Fibroblast of lung (primary cell): ENCODE data around the gene WNT7A. TPM values are rescaled to one million over a fixed set of nuclear protein-coding genes. Genes with fewer than 3 reads are reported as not detected.

ENCODE experiments used
- DNase-seq, 2 donors: peaks; one replicate each; pipeline versions ENCODE4 v3.0.0 to v3.0.0-alpha.2; 2010; ENCODE audit warnings: low read depth in 2 of 2
- H2AFZ ChIP-seq: 2 replicates; pipeline ENCODE4 v1.5.1; 2012; ENCODE audit warnings: low read length, control low read depth, inconsistent platforms
- H3K27ac ChIP-seq: 2 replicates; pipeline ENCODE4 v1.5.1; 2011; ENCODE audit warnings: low read length, control low read depth; ENCODE audit not compliant: insufficient read depth
- H3K27me3 ChIP-seq: 2 replicates; pipeline ENCODE4 v1.5.1; 2011; ENCODE audit warnings: mild to moderate bottlenecking, low read length; ENCODE audit not compliant: control insufficient read depth, insufficient read depth
- H3K36me3 ChIP-seq: 2 replicates; pipeline ENCODE4 v1.5.1; 2011; ENCODE audit warnings: low read length; ENCODE audit not compliant: control insufficient read depth, insufficient read depth
- H3K4me1 ChIP-seq: 2 replicates; pipeline ENCODE4 v1.5.1; 2011; ENCODE audit warnings: low read length; ENCODE audit not compliant: control insufficient read depth, insufficient read depth; ENCODE audit errors: extremely low read depth
- H3K4me2 ChIP-seq: 2 replicates; pipeline ENCODE4 v1.5.1; 2011; ENCODE audit warnings: low read length, control low read depth; ENCODE audit not compliant: insufficient read depth; ENCODE audit errors: extremely low read depth
- H3K4me3 ChIP-seq, 4 experiments: fragments of 200-600 bp in 1 of 4; sonication (generic) in 1 of 4; replicated peaks in 1 of 4; 2 replicates each; pipeline ENCODE4 v1.5.1; 2011 to 2016; ENCODE audit warnings: low read length in 4 of 4, low read depth in 3 of 4, mild to moderate bottlenecking in 3 of 4, control low read depth in 2 of 4, inconsistent platforms in 1 of 4, mixed read lengths in 1 of 4; ENCODE audit not compliant: insufficient read depth in 1 of 4; ENCODE audit errors: control extremely low read depth in 1 of 4
- H3K79me2 ChIP-seq: 2 replicates; pipeline ENCODE4 v1.5.1; 2012; ENCODE audit warnings: mild to moderate bottlenecking, low read length, inconsistent platforms; ENCODE audit not compliant: control insufficient read depth, insufficient read depth
- H3K9ac ChIP-seq: 2 replicates; pipeline ENCODE4 v1.5.1; 2011; ENCODE audit warnings: mild to moderate bottlenecking, low read length, control low read depth; ENCODE audit not compliant: insufficient read depth
- H3K9me3 ChIP-seq: 2 replicates; pipeline ENCODE4 v1.5.1; 2012; ENCODE audit warnings: low read depth, low read length; ENCODE audit not compliant: control insufficient read depth, insufficient read depth
- H4K20me1 ChIP-seq: 2 replicates; pipeline ENCODE4 v1.5.1; 2011; ENCODE audit warnings: low read length; ENCODE audit not compliant: control insufficient read depth, insufficient read depth; ENCODE audit errors: extremely low read depth
- EZH2 ChIP-seq: IDR thresholded peaks from 2 replicates; pipeline ENCODE4 v1.5.1; 2012; ENCODE audit warnings: low read length, control low read depth, mild to moderate bottlenecking; ENCODE audit errors: missing control alignments
- polyA plus RNA-seq, 2 donors: library from polyadenylated mRNA; depleted of rRNA in 1 of 2; stranded (reverse) in 1 of 2; unstranded in 1 of 2; fragments of >200 nt; gene quantifications; 2 replicates each; pipeline ENCODE4 v1.2.1, GENCODE V29; 2011 to 2012; ENCODE audit warnings: missing spikeins in 1 of 2
- total RNA-seq: library from RNA; depleted of rRNA; stranded (reverse); fragments of >200 nt; gene quantifications from 2 replicates; pipeline ENCODE4 v1.2.1, GENCODE V29; 2014
- TF ChIP-seq, protein P1 (sequence below), 2 donors: IDR thresholded peaks in 1 of 2; conservative IDR thresholded peaks in 1 of 2; 1 replicate in 1 of 2; 2 replicates in 1 of 2; pipeline ENCODE4 v1.5.1; 2011 to 2012; ENCODE audit warnings: low read length in 2 of 2, control low read depth in 1 of 2, inconsistent platforms in 1 of 2, low read depth in 1 of 2, mild to moderate bottlenecking in 1 of 2

The WNT7A gene
- total and polyA plus RNA-seq, 2 donors (not counting 1 experiment from before 2014, with no cell fraction given) = not detected

DNA sequence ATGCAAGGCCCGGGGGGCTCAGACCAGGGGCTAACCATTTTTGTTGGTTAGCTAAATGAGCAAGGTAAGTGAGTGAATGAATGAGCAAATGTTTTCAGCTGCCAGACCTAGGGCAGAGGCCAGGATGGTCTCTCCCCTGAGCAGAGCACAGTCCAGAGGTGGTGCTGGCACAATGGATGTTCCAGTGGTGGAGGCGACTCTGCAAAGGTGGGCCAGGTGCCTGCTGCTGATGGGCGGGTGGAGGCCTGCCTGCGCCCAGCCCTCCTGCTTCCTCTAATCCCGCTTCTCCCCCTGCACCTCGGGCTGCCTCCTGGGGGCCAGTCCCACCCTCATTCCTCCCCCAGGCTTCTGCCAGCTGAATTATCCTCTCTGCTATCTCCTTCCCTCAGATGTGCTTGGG lies 112.8 kb downstream of the WNT7A start:
- no peaks in the 10 kb centered on the region for H3K4me1 ChIP-seq

More for the DNA sequence above, 112.8 kb downstream of the WNT7A start:
- TF ChIP-seq, protein P1, sequence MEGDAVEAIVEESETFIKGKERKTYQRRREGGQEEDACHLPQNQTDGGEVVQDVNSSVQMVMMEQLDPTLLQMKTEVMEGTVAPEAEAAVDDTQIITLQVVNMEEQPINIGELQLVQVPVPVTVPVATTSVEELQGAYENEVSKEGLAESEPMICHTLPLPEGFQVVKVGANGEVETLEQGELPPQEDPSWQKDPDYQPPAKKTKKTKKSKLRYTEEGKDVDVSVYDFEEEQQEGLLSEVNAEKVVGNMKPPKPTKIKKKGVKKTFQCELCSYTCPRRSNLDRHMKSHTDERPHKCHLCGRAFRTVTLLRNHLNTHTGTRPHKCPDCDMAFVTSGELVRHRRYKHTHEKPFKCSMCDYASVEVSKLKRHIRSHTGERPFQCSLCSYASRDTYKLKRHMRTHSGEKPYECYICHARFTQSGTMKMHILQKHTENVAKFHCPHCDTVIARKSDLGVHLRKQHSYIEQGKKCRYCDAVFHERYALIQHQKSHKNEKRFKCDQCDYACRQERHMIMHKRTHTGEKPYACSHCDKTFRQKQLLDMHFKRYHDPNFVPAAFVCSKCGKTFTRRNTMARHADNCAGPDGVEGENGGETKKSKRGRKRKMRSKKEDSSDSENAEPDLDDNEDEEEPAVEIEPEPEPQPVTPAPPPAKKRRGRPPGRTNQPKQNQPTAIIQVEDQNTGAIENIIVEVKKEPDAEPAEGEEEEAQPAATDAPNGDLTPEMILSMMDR (conservative IDR thresholded peaks at IDR 0.05 in 1 of 2, IDR thresholded peaks at IDR 0.05 in 1 of 2; ENCODE audit: low read depth in 1 of 2, low read length in 2 of 2) = no peak
- no peak for TF ChIP-seq EZH2
- H3K4me3 ChIP-seq = no peak overlapping the region
- no peaks in the 10 kb centered on the region for H4K20me1 ChIP-seq
- no peaks in the 10 kb centered on the region for H3K9me3 ChIP-seq
- H3K36me3 ChIP-seq = no peaks in the 10 kb centered on the region
- H3K4me2 ChIP-seq = no peak overlapping the region
- no peaks in the 10 kb centered on the region for H3K79me2 ChIP-seq
- H2AFZ ChIP-seq = no peak overlapping the region
- no peak overlapping the region for H3K9ac ChIP-seq
- H3K27me3 ChIP-seq = no peaks in the 10 kb centered on the region
- no peak overlapping the region for H3K27ac ChIP-seq
- DNase-seq = no peak

Other genes starting within 250 kb of the WNT7A start
- gene CHCHD4, start 244.8 kb upstream of the WNT7A start, total RNA-seq = 15.9 and 16.3 TPM in 2 replicates
- gene CHCHD4, start 244.8 kb upstream of the WNT7A start, polyA plus RNA-seq = 12.7 and 14.7 TPM in 2 replicates
- gene TMEM43, start 245.0 kb upstream of the WNT7A start, total RNA-seq = 87.1 and 114 TPM in 2 replicates
- gene TMEM43, start 245.0 kb upstream of the WNT7A start, polyA plus RNA-seq = 116 and 180 TPM in 2 replicates